NCI-H524 (cell line): ENCODE results near the gene UNC5A.

ENCODE experiments used
- DNase-seq, 2 experiments: peaks; one replicate each; lab custom pipeline; 2025; lab: John Stamatoyannopoulos, UW

The UNC5A gene

GRCh38 chr5:176820937-176821336 is 10.6 kb downstream of the UNC5A start:
- DNase-seq = no peak

DNA sequence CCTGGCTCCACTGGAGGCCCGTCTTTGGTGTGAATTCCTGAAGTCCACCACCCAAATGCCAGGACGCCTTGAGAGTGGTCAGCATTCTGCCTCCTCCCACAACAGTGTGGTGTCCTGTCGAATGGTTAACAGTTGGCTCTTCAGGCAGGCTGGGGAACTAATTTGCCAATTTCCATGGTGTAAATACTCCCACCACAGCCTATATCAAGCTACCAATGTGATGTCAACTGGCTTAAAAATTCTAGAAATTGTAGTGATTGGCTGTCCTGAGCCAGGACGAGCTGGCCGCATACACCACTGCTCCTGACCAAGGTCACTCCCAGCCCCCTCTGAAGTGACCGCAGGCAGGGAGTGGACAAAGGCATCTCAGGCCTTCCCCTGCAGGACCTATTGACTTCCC is 11.1 kb downstream of the UNC5A start:
- DNase-seq = no peak

- no peak for DNase-seq
These were observed 11.9 kb downstream of the UNC5A start for GRCh38 chr5:176822041-176822792.

- DNase-seq = no peak
These were observed 12.6 kb downstream of the UNC5A start for GRCh38 chr5:176822793-176823481.

DNA sequence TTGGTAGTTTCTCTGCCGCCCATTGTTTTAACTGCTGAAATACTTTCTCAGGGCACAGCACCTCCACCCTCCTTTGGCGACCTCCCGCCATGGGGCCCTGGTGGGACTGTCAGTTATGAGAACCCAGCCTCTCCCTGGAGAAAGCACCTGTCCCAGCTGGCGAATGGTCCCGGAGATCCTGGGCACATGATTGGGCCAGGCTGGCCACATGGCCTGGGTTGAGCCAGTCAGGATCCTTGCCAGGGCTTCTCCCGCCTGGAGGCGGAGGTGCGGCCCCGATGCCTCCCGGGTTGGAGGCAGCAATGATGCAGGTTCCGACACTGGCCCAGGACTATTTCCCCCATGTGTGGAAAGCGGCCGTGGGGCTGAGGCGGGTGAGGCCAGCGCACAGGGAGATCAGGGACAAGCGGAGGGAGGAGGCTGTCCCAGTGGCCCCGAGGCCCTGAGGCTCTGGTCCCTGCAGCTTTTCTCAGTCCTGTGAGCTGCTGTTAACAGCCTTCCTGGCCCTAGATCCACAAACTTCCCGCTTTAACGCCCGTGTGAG is 13.6 kb downstream of the UNC5A start:
- DNase-seq = no peak

GRCh38 chr5:176824604-176825003 is 14.2 kb downstream of the UNC5A start:
- no peak for DNase-seq

DNA sequence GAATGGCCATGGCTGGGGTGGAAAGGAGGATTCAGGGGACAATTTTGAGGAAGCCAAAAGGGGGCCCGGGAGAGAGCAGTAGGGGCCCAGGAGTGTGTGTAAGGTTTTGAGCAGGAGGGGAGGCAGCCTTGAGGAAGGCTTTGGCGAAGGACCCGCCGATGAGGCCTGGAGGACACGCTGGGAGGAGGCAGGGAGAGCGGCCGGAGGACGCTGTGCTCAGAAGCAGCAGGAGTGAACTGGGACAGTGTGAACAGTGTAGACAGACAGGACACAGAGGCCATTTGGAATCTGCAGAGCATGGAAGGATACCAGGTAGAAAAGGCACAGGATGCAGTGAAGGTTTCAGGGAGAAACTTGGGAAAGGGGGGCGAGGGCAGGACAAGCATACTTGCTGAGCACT is 14.9 kb downstream of the UNC5A start:
- DNase-seq = no peak

- no peak for DNase-seq
These were observed 15.6 kb downstream of the UNC5A start for GRCh38 chr5:176825957-176826356.

DNA sequence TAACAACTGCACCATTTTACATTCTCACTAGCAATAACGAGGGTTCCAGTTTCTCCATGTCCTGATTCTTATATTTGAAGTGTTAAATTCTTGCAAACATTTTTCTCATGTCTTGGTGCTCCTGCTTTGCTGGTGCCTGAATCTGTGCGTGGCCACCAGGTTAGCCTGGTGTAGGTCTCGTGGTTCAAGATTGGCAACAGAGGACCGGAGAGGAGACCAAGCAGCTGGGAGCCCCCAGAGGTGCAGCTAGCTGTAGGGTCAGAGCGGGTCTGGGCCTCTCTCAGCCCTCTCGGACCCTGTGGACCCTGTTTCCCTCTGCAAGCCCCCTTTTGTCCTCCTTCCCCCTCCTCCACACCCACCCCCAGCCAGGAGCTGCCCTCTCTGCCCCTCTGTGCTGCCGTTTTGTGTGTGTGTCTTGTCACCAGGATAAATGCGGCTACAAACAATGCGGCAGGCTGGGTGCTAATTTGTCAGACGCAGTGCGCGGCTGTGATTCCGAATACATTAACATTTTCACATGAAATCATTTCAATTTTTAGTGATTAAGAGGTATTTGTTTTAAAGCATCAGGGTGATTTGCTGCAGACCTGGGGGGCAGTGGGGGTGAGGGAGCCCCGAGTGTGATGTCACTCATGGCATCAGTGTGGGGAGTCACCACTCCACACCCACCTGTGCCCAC is 17.5 kb downstream of the UNC5A start:
- DNase-seq = no peak

DNA sequence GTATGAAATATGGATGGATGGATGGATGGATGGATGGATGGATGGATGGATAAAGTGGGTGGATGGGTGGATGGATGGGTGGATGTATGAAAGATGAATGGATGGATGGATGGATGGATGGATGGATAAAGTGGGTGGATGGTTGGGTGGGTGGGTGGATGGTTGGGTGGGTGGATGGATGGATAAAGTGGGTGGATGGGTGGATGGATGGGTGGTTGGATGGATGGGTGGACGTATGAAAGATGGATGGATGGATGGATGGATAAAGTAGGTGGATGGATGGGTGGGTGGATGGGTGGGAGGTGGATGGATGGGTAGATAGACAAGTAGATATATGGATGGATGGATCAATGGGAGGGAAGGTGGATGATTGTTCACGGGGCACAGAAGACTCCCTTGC is 19.0 kb downstream of the UNC5A start:
- DNase-seq = no peak

DNA sequence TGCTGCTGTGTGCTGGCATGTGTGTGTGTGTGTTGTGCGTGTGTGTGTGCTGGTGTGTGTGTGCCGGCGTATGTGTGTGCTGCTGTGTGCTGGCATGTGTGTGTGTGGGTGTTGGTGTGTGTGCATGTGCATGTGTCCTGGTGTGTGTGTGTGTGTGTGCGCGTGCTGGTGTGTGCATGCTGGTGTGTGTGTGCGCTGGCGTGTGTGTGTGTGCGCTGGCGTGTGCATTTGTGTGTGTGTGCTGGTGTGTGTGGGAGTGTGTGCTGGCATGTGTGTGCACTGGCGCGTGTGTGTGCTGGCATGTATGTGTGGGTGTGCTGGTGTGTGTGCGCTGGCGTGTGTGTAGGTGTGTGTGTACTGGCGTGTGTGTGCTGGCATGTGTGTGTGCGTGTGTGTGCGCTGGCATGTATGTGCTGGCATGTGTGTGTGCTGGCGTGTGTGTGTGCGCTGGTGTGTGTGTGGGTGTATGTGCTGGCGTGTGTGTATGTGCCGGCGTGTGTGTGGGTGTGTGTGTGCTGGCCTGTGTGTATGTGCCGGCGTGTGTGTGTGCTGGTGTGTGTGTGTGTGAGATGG is 20.1 kb downstream of the UNC5A start:
- no peak for DNase-seq

DNA sequence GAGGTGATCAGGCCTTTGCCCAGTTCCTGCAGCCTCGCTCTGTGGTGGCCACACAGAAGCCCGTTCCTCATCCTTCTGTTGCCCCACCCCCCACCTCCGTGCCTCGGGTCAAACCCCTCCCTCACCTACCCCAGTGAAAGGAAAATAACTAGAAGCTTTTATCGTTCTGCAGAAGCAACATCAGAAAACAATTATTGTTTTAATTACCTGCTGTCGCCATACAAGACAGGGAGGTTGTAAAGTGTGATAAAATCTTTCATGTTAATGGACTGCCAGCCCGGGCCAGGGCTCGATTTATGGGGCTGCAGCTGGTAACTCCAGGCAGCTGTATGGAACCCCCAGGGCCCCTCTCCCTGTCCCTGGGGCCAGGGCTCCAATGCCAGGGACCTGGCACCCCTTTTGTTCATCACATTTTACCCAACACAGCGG is 20.6 kb downstream of the UNC5A start:
- no peak for DNase-seq

DNA sequence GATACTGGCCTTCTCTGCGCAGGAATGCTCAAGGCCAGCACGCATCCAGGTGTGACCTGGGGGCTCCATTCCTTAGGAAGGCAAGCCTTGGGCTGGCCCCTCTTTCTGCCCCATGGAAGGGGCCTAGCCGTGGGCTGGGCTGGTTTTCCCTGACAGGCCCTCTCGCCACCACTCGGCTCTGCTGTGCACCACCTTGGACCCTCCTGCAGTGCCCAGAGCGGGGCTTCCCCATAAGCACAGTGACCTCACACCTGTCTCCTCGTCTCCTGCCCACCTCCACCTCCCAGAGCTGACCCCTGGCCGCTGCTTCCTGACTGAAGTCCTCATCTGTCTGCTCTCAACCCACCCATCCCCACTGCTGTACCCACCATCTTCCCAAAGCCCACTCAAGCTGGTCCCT is 21.1 kb downstream of the UNC5A start:
- DNase-seq = no peak

GRCh38 chr5:176832162-176832561 is 21.8 kb downstream of the UNC5A start:
- DNase-seq = no peak

GRCh38 chr5:176833286-176833685 is 22.9 kb downstream of the UNC5A start:
- no peak for DNase-seq

GRCh38 chr5:176835918-176836317 is 25.6 kb downstream of the UNC5A start:
- no peak for DNase-seq

DNA sequence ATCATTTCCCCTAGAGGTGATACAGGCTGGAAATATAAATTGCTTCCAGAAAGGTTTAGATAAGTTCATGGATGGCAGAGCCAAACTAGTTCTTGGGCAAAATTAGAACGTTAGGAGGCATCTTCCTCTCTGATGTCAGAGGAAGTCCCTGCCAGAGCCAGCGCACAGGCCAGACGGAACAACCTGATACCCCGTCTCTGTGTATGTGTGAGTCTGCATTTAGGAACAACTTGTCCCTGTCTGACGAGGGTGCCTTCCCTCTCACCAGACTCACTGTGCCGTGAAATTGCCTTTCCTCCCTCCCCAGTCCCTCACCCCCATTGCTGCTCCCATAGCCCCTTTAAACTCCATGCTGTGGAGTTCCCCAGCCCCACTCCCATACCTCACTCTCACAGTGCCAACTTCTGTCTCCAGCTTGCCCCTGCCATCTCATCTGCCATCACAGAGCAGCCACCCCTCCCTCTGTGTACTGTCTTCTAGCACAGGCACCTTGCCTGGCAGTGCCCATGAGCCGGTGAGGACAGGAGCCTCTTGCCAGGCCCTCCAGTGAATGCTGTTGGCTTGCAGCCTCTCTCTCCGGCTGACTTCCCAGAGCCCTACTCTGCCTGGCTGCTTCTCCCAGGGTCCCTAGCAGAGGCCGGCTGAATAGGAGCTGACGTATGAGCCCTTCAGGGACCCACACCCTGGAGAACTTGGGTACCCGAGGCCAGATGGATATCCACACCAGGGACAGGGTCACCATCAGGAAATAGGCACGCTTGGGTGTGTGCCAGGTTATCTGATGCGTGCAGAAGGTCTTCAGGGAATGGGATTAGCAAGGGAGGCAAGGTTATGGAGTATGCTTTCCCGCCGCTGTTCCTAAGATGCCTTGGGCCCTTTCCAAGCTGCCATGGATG is 26.7 kb downstream of the UNC5A start:
- peak; percentile 89 to 94 for DNase-seq

DNA sequence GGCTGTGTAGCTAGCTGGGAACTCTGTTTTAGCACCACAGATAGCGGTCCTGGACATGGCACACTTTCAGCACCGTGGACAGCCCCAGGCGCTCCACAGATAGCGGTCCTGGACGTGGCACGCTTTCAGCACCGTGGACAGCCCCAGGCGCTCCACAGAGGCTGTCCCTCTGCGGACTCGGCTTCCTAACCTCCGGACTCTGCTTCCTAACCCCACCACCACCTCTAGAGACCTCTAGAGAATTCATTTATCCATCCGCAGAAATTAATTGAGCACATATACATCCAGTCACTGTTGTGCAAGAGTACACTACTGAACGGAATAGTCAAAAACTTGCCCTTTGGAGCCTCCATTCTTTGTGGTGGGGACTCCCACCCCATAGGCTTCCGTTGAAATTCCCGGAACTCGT is 27.4 kb downstream of the UNC5A start:
- no peak for DNase-seq

DNA sequence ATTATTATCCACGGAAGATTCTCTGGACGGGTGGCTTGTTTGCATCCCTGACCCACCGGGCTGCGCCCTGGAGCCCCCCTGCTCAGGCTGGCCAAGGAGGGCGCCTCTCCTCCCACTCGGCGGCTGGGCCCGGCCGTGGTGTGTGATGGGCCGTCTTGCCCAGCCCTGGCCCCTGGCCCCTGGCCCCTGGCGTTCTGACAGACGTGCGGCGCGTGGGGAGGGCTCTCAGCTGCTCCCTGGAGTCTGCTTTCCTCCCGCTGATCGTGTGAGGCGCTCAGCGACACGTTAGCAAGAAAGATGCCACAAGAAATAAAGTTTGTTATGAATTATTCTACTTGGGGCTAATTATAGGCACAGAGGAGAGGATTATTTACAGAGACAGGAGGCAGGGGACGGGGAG is 33.3 kb downstream of the UNC5A start:
- DNase-seq = peak; percentile 7 to 21

- DNase-seq = no peak
These were observed 33.9 kb downstream of the UNC5A start for GRCh38 chr5:176844281-176844680.

DNA sequence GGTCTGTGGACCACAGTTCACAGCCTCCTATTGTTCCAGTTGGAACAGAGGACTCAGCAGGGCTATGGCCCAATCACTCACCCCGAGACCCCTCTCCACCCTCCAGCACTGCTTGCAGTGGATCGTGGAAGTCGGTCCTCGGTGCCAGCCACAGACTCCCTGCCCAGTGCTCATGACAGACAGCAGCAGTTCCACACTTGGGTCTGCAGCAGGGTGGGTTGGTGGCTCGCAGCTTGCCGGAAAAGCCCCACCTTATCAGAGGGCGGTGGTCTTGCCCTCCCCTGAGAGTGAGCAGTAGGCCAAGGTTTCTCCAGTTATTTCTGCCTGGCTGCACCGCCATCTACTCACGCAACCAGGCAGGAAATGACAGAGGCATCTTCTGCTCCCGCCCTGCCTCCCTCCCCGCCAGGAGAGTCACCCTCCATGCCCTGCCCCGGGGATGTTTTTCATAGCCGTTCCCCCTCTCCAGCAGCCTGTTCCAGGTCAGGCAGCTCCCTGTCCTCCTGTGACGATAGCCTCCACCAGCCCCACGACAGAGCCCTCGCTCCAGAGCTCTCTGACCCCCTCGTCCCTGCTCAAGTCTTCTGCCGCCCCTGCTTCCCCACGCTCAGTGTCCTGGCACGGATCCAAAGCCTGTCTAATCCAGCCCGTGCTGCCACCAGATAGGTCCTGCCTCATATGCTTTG is 34.5 kb downstream of the UNC5A start:
- DNase-seq = peak; percentile 22 to 80
